ENCODE measurements around the gene DHRS3.

DNA sequence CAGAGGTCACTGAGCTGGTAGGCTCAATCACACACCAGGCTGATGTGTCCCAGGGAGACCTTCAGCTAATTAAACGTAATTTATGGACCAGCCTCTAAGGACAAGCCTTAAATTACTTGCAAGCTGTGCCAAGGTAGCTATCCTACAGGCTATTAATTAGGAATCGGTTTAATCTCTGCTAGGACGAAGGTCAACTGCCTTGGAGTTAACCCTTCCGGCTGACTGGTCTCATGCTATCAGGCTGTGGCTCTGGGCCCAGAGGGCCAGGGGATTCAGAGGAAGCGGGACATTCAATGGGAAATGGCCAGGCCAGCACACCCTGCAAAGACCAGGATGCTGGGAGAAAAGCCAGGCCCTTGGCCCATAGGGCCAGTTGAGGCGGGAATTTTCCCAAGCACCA lies 19.0 kb downstream of the DHRS3 start:
- TF ChIP-seq EZH2phosphoT487 (conservative IDR thresholded peaks at IDR 0.05; ENCODE audit: low read length), result no peak
- TF ChIP-seq, protein P1, sequence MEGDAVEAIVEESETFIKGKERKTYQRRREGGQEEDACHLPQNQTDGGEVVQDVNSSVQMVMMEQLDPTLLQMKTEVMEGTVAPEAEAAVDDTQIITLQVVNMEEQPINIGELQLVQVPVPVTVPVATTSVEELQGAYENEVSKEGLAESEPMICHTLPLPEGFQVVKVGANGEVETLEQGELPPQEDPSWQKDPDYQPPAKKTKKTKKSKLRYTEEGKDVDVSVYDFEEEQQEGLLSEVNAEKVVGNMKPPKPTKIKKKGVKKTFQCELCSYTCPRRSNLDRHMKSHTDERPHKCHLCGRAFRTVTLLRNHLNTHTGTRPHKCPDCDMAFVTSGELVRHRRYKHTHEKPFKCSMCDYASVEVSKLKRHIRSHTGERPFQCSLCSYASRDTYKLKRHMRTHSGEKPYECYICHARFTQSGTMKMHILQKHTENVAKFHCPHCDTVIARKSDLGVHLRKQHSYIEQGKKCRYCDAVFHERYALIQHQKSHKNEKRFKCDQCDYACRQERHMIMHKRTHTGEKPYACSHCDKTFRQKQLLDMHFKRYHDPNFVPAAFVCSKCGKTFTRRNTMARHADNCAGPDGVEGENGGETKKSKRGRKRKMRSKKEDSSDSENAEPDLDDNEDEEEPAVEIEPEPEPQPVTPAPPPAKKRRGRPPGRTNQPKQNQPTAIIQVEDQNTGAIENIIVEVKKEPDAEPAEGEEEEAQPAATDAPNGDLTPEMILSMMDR (IDR thresholded peaks at IDR 0.05; ENCODE audit: insufficient read depth, low read length, poor library complexity, severe bottlenecking), result no peak
